Small intestine (tissue), 7 donors: ENCODE results near the gene CCDC183. TPM values are rescaled to one million over a fixed set of nuclear protein-coding genes. Genes with fewer than 3 reads are reported as not detected.
"Not testable (repeated sequence)": the region's sequence is repeated elsewhere in the genome, so short reads cannot be mapped to it uniquely, and the experiment has no call there.

Experiments used
- DNase-seq, 2 donors: peaks; one replicate each; pipeline versions ENCODE4 v3.0.0 to v3.0.0-alpha.2; 2013
- FAIRE-seq: peaks from 2 replicates; lab custom pipeline; 2012; peaks lifted over from hg19 to GRCh38; lab: Jason Lieb, UNC
- H3K27ac ChIP-seq, 3 donors: one replicate each; pipeline ENCODE4 v1.5.1; 2013; ENCODE audit warnings: low read length in 2 of 3, mild to moderate bottlenecking in 2 of 3, control low read depth in 1 of 3, inconsistent platforms in 1 of 3, low read depth in 1 of 3, moderate library complexity in 1 of 3
- H3K27me3 ChIP-seq, 3 donors: one replicate each; pipeline ENCODE4 v1.6.1; 2013; ENCODE audit warnings: low read length in 3 of 3, inconsistent platforms in 1 of 3; ENCODE audit not compliant: control insufficient read depth in 3 of 3, insufficient read depth in 3 of 3
- H3K36me3 ChIP-seq, 3 donors: one replicate each; pipeline ENCODE4 v1.6.1; 2013; ENCODE audit warnings: low read length in 3 of 3, inconsistent platforms in 1 of 3, low read depth in 1 of 3, mild to moderate bottlenecking in 1 of 3, moderate library complexity in 1 of 3; ENCODE audit not compliant: control insufficient read depth in 3 of 3, insufficient read depth in 2 of 3
- H3K4me1 ChIP-seq, 3 donors: one replicate each; pipeline ENCODE4 v1.6.1; 2013; ENCODE audit warnings: low read length in 2 of 3, inconsistent platforms in 1 of 3, low read depth in 1 of 3, mild to moderate bottlenecking in 1 of 3, moderate library complexity in 1 of 3; ENCODE audit not compliant: control insufficient read depth in 3 of 3, insufficient read depth in 2 of 3
- H3K4me3 ChIP-seq, 3 donors: one replicate each; pipeline ENCODE4 v1.5.1; 2013; ENCODE audit warnings: low read length in 3 of 3, control low read depth in 1 of 3, inconsistent platforms in 1 of 3, low read depth in 1 of 3, mild to moderate bottlenecking in 1 of 3, moderate library complexity in 1 of 3
- H3K9me3 ChIP-seq, 2 donors: one replicate each; pipeline ENCODE4 v1.6.1; 2013; ENCODE audit warnings: low read depth in 1 of 2, low read length in 1 of 2; ENCODE audit not compliant: control insufficient read depth in 2 of 2, insufficient read depth in 1 of 2
- WGBS, 3 donors: extraction: QIAGEN DNeasy Blood & Tissue Kit; methylation state at CpG; one replicate each; pipeline ENCODE4 v1.1.7; 2013; 5-methylcytosine and 5-hydroxymethylcytosine counted together
- polyA plus RNA-seq, 4 donors: library from polyadenylated mRNA; stranded (reverse) in 3 of 4; unstranded in 1 of 4; fragments of 200-250 nt in 3 of 4; fragments of 120-200 nt in 1 of 4; gene quantifications; one replicate each; pipeline versions ENCODE4 v1.2.1 to v1.2.3, GENCODE V29; 2013
- donor health status: healthy with polysubstance abuse.
- donor health status: control.
- donor health status: control.
- donor health status: Bipolar disorder and iron deficiency.
- donor health status: healthy.

The CCDC183 gene
- polyA plus RNA-seq, 4 donors, result 0.40 to 37.9 (median 2.1) TPM

DNA sequence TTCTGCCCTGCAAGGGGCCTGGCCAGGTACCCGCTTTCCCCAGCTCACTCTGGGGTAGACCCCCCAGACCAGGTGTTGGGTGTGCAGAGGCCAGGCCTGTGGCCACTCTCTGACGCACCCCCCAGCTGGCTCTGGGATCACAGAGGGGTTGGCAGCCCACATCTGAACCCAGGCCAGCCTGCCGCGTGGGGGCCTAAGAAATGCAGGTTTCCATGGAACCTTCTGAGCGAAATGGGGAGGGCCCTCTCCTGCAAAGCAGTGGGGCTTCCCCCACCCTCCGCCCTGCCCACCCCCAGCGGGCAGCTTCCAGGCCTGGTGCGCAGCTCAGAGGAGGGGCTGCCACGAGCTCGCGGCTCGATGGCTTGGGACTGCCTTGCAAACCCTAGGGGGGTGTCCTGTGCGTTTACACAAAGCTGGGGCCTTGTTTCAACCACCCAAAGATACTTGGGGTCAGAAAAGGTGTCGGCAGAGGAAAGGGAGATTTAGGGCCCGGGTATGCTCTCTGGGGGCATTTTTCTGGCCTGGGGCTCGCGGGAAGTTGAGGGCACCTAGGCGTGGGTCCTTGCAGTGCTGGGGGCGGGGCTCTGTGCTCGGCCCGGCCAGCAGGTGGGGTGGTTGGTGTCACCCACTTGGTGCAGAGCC, 47.1 kb downstream of the CCDC183 start:
- H3K27ac ChIP-seq, result peak overlapping the region in 1 of 3 donors; percentile 2
- H3K9me3 ChIP-seq, FAIRE-seq, H3K4me3 ChIP-seq: not testable (repeated sequence)
- peaks cover 0 to 63% (median 4%) of the 10 kb centered on the region in 3 donors for H3K4me1 ChIP-seq
- DNase-seq, result peak in 1 of 2 donors; percentile 28
- H3K27me3 ChIP-seq, result peaks cover 3 to 26% (median 9%) of the 10 kb centered on the region in 3 donors
- 10 to 17% (median 11%) methylated on average over 18 to 21 of the region's 21 CpGs for WGBS, 3 donors
- H3K36me3 ChIP-seq, result peaks cover 2 to 32% (median 13%) of the 10 kb centered on the region in 3 donors

DNA sequence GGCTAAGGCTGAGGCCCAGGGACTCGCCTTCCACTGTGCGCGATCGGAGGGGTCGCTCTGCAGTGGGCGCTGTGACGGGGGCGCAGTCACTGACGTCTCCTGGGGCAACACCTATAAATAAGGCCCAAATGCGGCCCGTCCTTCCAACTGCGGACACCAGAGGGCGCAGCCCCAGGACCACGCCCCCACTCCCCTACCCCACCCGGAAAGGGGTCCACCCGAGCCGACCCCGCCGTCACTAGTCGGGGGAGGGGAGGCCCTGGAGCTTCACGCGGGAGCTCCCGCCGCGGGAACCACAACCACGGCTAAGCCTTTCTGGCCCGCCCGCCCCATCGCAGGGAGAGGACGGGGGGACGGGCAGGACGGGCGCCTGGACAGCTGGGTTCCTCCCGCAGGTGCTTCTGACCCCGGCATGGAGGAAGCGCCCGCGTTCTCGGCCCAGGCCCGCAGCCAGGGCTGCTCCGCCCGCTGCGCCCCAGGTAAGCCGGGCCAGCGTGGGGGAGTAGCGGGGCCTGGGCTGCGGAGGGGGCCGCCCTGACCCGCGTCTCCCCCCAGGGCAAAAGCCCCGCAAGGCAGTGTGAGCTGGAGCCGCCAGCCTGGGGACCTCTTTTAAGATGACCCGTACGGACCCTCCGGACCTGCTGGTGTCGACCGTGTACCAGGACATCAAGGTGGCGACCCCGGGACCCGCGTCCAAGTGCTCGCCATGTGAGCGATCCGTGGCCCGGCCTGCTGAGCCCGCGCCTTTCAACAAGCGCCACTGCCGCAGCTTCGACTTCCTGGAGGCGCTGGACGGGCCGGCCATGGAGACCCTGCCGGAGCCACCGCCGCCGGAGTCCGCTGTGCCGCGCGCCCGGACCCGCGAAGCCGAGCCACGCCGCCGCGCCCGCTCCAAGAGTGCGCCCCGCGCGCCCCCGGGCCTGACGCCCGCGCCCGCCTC, 47.9 kb downstream of the CCDC183 start:
- DNase-seq, result peak in 1 of 2 donors; percentile 60
- not testable (repeated sequence) for H3K27ac ChIP-seq, H3K9me3 ChIP-seq, FAIRE-seq
- 5 to 6% (median 5%) methylated on average over 55 to 99 of the region's 99 CpGs for WGBS, 3 donors
- Histone ChIP-seq H3K4me1 (peaks cover 0 to 60% (median 4%) of the 10 kb centered on the region in 3 donors), H3K27me3 (peaks cover 3 to 26% (median 9%) of the 10 kb centered on the region in 3 donors), H3K4me3 (peak overlapping the region in 1 of 3 donors; percentile 25), H3K36me3 (peaks cover 0 to 24% (median 12%) of the 10 kb centered on the region in 3 donors)

DNA sequence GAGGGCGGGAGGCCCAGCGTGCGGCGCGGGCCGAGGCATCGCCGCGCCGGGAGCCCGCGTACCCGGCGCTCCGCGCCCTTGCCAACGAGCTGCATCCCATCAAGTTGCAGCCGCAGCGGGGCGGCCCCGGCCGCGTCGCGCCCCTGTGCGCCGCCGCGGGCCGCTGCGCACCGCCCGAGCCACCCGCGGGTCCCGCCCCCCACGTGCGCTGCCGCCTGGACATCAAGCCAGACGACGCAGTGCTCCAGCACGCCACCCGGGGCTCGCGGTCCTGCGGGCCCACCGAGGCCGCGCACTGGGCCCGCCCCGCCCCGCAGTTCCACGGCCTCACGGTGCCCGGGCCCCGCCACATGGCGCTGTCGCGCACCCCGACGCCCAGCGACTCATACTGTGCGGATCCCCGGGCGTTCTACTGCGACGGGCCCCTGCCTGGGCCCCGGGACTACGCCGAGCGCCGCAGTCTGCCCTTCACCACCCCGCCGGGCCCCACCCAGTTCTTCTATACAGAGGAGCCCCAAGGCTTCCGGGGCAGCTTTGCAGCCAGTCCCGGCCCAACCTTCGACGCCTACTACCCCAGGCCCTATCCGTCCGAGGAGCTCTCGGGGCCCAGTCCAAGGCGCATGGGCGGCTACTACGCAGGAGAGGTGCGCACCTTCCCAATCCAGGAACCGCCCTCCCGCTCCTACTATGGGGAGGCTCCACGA, 48.8 kb downstream of the CCDC183 start:
- no peak for FAIRE-seq
- WGBS, 3 donors, result 8 to 12% (median 9%) methylated on average over 30 to 88 of the region's 88 CpGs
- Histone ChIP-seq H3K27ac (no peak overlapping the region), H3K27me3 (peaks cover 3 to 26% (median 9%) of the 10 kb centered on the region in 3 donors), H3K4me1 (peaks cover 0 to 53% (median 4%) of the 10 kb centered on the region in 3 donors), H3K4me3 (peak overlapping the region in 1 of 3 donors; percentile 25), H3K36me3 (peaks cover 0 to 19% (median 4%) of the 10 kb centered on the region in 3 donors), H3K9me3 (peaks cover 0 to 10% of the 10 kb centered on the region in 2 donors)
- DNase-seq, result peak; percentile 31 to 44

DNA sequence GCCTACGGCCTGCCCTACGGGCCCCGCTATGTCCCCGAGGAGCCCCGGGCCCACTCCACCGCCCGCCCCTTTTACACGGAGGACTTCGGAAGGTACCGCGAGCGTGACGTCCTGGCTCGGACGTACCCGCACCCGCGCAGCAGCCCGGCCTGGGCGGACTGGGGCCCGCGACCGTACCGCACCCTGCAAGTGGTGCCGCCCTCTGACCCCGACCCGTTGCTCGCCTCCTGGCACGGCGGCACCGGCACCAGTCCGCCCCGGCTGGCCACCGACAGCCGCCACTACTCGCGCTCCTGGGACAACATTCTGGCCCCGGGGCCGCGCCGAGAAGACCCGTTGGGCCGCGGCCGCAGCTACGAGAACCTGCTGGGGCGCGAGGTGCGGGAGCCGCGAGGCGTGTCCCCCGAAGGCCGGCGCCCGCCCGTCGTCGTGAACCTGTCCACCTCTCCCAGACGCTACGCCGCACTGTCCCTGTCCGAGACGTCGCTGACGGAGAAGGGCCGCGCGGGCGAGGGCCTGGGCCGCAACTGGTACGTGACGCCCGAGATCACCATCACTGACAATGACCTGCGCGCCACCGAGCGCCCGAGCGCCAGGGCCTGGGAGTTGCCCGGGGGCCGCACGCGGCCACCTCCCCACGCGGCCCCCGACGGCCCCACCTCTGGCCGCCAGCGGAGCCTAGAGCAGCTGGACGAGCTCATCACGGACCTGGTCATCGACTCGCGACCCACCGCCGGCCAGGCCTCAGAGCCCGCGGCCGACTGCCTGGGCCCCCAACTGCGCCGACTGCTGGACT, 49.5 kb downstream of the CCDC183 start:
- H3K4me1 ChIP-seq, result peaks cover 0 to 53% (median 6%) of the 10 kb centered on the region in 3 donors
- H3K27ac ChIP-seq, result no peak overlapping the region
- peak in 1 of 2 donors; percentile 26 for DNase-seq
- H3K36me3 ChIP-seq, result peaks cover 0 to 19% (median 2%) of the 10 kb centered on the region in 3 donors
- WGBS, 3 donors, result 24 to 34% (median 28%) methylated on average over 79 to 102 of the region's 102 CpGs
- H3K4me3 ChIP-seq, result peak overlapping the region in 1 of 3 donors; percentile 24
- peaks cover 3 to 26% (median 9%) of the 10 kb centered on the region in 3 donors for H3K27me3 ChIP-seq
- FAIRE-seq, result no peak
- H3K9me3 ChIP-seq, result peaks cover 0 to 10% of the 10 kb centered on the region in 2 donors

DNA sequence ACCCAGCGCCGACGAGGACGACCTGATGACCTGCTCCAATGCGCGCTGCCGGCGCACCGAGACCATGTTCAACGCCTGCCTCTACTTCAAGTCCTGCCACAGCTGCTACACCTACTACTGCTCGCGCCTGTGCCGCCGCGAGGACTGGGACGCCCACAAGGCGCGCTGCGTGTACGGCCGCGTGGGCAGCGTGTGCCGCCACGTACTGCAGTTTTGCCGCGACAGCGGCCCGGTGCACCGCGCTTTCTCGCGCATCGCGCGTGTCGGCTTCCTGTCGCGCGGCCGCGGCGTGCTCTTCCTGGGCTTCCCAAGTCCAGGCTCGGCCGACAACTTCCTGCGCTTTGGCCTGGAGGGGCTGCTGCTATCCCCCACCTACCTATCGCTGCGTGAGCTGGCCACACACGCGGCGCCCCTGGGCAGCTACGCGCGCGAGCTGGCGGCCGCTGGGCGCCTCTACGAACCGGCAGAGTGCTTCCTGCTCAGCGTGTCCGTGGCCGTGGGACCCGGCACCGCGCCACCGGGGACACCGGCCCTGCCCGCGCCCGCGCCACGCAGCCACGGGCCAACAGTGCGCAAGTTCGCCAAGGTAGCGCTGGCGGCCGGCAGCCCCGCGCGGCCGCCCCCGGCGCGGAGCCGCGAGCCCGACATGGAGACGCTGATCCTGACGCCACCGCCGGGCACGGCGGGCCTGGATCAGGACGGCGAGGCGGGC, 50.4 kb downstream of the CCDC183 start:
- Histone ChIP-seq H3K27me3 (peaks cover 3 to 26% (median 9%) of the 10 kb centered on the region in 3 donors), H3K4me1 (peaks cover 0 to 53% (median 6%) of the 10 kb centered on the region in 3 donors), H3K36me3 (peaks cover 0 to 25% (median 0%) of the 10 kb centered on the region in 3 donors), H3K27ac (peak overlapping the region in 1 of 3 donors; percentile 100), H3K9me3 (peaks cover 0 to 10% of the 10 kb centered on the region in 2 donors), H3K4me3 (peak overlapping the region in 2 of 3 donors; percentile 27 to 85)
- DNase-seq (no peak), FAIRE-seq (no peak)
- 6 to 18% (median 15%) methylated on average over 58 to 98 of the region's 98 CpGs for WGBS, 3 donors

DNA sequence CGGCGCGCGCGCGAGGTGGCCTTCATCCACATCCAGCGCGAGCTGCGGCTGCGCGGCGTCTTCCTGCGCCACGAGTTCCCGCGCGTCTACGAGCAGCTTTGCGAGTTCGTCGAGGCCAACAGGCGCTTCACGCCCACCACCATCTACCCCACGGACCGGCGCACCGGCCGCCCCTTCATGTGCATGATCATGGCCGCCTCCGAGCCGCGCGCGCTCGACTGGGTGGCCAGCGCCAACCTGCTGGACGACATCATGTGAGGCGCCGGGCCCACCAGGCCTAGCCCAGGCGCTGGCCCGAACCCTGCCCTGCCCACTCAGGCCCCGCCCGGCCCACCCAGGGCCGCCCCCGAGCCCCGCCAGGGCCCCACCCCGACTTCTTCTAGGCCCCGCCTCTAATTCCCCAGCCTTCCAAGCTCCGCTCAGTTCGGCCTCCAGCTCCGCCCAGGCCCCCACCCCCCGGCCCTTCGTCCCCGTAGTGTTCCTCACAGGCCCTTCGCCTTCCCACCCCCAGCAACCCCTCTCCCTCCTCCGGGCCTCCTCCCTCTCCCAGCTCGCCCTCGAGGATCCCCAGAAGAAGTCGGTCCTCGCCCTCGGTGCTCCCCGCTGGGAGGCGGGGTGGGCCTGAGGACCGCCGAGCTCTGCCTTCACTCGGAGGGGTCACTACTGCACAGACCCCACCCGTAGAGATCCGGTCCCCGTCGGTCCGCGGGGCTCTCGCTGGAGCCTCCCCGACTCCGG, 51.1 kb downstream of the CCDC183 start:
- peak overlapping the region; percentile 92 to 100 (median 92) for H3K27ac ChIP-seq
- H3K9me3 ChIP-seq, result peaks cover 0 to 10% of the 10 kb centered on the region in 2 donors
- H3K4me1 ChIP-seq, result peaks cover 0 to 53% (median 2%) of the 10 kb centered on the region in 3 donors
- peak; percentile 74 to 90 for DNase-seq
- no peak for FAIRE-seq
- H3K27me3 ChIP-seq, result peaks cover 3 to 26% (median 9%) of the 10 kb centered on the region in 3 donors
- peak overlapping the region in 2 of 3 donors; percentile 85 to 99 for H3K4me3 ChIP-seq
- WGBS, 3 donors, result 2 to 6% (median 3%) methylated on average over 34 to 75 of the region's 75 CpGs
- peaks cover 0 to 33% (median 0%) of the 10 kb centered on the region in 3 donors for H3K36me3 ChIP-seq
